Activated B cell treated with CpG ODN at 0.5 μM for 24 hours (primary cell): ENCODE measurements around the gene GPR55. TPM values are rescaled to one million over a fixed set of nuclear protein-coding genes. Genes with fewer than 3 reads are reported as not detected.

Experiments used
- ATAC-seq: fragments of 200-7000 bp; cut with Tn5 transposase; one replicate; pipeline ENCODE4 v1.10.0; 2021; ENCODE audit warnings: low read depth, mild to moderate bottlenecking, moderate library complexity
- CTCF ChIA-PET: fragments of 350-600 bp; sonication (Branson Sonifier 250); formaldehyde crosslinking; loops from one replicate; lab custom pipeline; 2021; ENCODE audit warnings: antibody characterized with exemption; lab: Charles Lee
- POLR2A ChIA-PET: fragments of 350-600 bp; sonication (Branson Sonifier 250); formaldehyde crosslinking; loops from one replicate; lab custom pipeline; 2021; ENCODE audit warnings: antibody characterized with exemption; lab: Charles Lee
- DNase-seq: peaks from one replicate; pipeline ENCODE4 v3.0.0; 2022
- H3K27ac Mint-ChIP-seq: one replicate; pipeline ENCODE4 v1.8.0; 2020; ENCODE audit warnings: mixed read lengths
- H3K27me3 Mint-ChIP-seq: one replicate; pipeline ENCODE4 v1.8.0; 2021; ENCODE audit warnings: mixed read lengths
- H3K36me3 Mint-ChIP-seq: one replicate; pipeline ENCODE4 v1.8.0; 2021; ENCODE audit warnings: low read depth, mixed read lengths
- H3K4me1 Mint-ChIP-seq: one replicate; pipeline ENCODE4 v1.8.0; 2021; ENCODE audit warnings: mixed read lengths
- H3K4me3 Mint-ChIP-seq: one replicate; pipeline ENCODE4 v1.8.0; 2020; ENCODE audit warnings: mild to moderate bottlenecking, mixed read lengths
- H3K9me3 Mint-ChIP-seq: one replicate; pipeline ENCODE4 v1.8.0; 2020; ENCODE audit warnings: mixed read lengths
- CTCF ChIP-seq: fragments of 200-600 bp; IDR thresholded peaks from one replicate; pipeline ENCODE4 v1.8.0; 2022; ENCODE audit warnings: antibody characterized with exemption, mild to moderate bottlenecking
- intact Hi-C: fragments of 100-400 bp; cut with micrococcal nuclease; formaldehyde crosslinking; loops from one replicate; pipeline ENCODE4 v1.15.1; 2024
- total RNA-seq: library from RNA; stranded (reverse); gene quantifications from 2 replicates; pipeline ENCODE4 v1.2.3, GENCODE V29; 2022

Gene GPR55
- total RNA-seq, 1 donor from 2014 or later: 6.3 TPM

- Mint-ChIP-seq H3K4me3 (no peak overlapping the region), H3K9me3 (no peaks in the 10 kb centered on the region), H3K27me3 (no peaks in the 10 kb centered on the region), H3K27ac (peak overlapping the region; percentile 44), H3K4me1 (peaks cover 43% of the 10 kb centered on the region), H3K36me3 (no peaks in the 10 kb centered on the region)
- intact Hi-C loops: no loop called here
- ATAC-seq (no peak), DNase-seq (peak; percentile 8)
- POLR2A ChIA-PET: no interaction called here
- no peak for TF ChIP-seq CTCF
- CTCF ChIA-PET: no interaction called here
Measured at GRCh38 chr2:230922951-230923717, 1.9 kb downstream of the GPR55 start.

GRCh38 chr2:230921806-230922595, 3.0 kb downstream of the GPR55 start:
- no peak overlapping the region for H3K4me3 Mint-ChIP-seq
- no peak overlapping the region for H3K27ac Mint-ChIP-seq
- no peaks in the 10 kb centered on the region for H3K9me3 Mint-ChIP-seq
- ChIA-PET CTCF (interaction anchor here (1.1 kb wide), 1 partner anchor 98 kb away, joined by 4 read pairs; no protein-coding TSS in a partner anchor), POLR2A (no interaction called here)
- peaks cover 43% of the 10 kb centered on the region for H3K4me1 Mint-ChIP-seq
- no peaks in the 10 kb centered on the region for H3K27me3 Mint-ChIP-seq
- ATAC-seq (no peak), DNase-seq (peak; percentile 9)
- no peaks in the 10 kb centered on the region for H3K36me3 Mint-ChIP-seq
- no peak for TF ChIP-seq CTCF
- intact Hi-C loops: no loop called here

GRCh38 chr2:230920167-230920566, 4.9 kb downstream of the GPR55 start:
- ChIA-PET CTCF (no interaction called here), POLR2A (no interaction called here)
- intact Hi-C loops: no loop called here

GRCh38 chr2:230919681-230920080, 5.4 kb downstream of the GPR55 start:
- Mint-ChIP-seq H3K36me3 (no peaks in the 10 kb centered on the region), H3K9me3 (no peaks in the 10 kb centered on the region), H3K27ac (no peak overlapping the region), H3K4me3 (no peak overlapping the region), H3K4me1 (peaks cover 35% of the 10 kb centered on the region), H3K27me3 (no peaks in the 10 kb centered on the region)
- TF ChIP-seq CTCF: no peak
- ChIA-PET CTCF (no interaction called here), POLR2A (no interaction called here)
- ATAC-seq (no peak), DNase-seq (no peak)
- intact Hi-C loops: no loop called here

More at GRCh38 chr2:230920167-230920566, 4.9 kb downstream of the GPR55 start:
- no peaks in the 10 kb centered on the region for H3K9me3 Mint-ChIP-seq
- H3K27ac Mint-ChIP-seq: peak overlapping the region; percentile 19
- H3K36me3 Mint-ChIP-seq: no peaks in the 10 kb centered on the region
- no peak for DNase-seq
- no peaks in the 10 kb centered on the region for H3K27me3 Mint-ChIP-seq
- ATAC-seq: no peak
- peaks cover 36% of the 10 kb centered on the region for H3K4me1 Mint-ChIP-seq
- TF ChIP-seq CTCF: no peak
- H3K4me3 Mint-ChIP-seq: peak overlapping the region; percentile 24

- DNase-seq (no peak), ATAC-seq (no peak)
- no peaks in the 10 kb centered on the region for H3K9me3 Mint-ChIP-seq
- H3K36me3 Mint-ChIP-seq: no peaks in the 10 kb centered on the region
- ChIA-PET CTCF (no interaction called here), POLR2A (no interaction called here)
- intact Hi-C loops: no loop called here
- no peak overlapping the region for H3K4me3 Mint-ChIP-seq
- TF ChIP-seq CTCF: no peak
- no peaks in the 10 kb centered on the region for H3K27me3 Mint-ChIP-seq
- no peak overlapping the region for H3K27ac Mint-ChIP-seq
- H3K4me1 Mint-ChIP-seq: peaks cover 32% of the 10 kb centered on the region
Measured at GRCh38 chr2:230919240-230919639, 5.8 kb downstream of the GPR55 start.
